ENCODE measurements around the gene COL15A1.

- no peak for TF ChIP-seq CTCF (conservative IDR thresholded peaks at IDR 0.05 in 1 of 2, IDR thresholded peaks at IDR 0.05 in 1 of 2; ENCODE audit: extremely low read depth in 1 of 2, insufficient read depth in 1 of 2, low read depth in 1 of 2, low read length in 2 of 2)
- no peak for TF ChIP-seq EZH2 (IDR thresholded peaks at IDR 0.05; ENCODE audit: borderline replicate concordance, low read length)
Observed at GRCh38 chr9:98994172-98995058, 50.7 kb downstream of the COL15A1 start.
